Upper lobe of left lung (tissue), 4 donors: ENCODE data around the gene NHSL1.

Experiments
- EP300 ChIP-seq, 4 donors: sonication (generic); formaldehyde crosslinking; IDR thresholded peaks; one replicate each; pipeline ENCODE4 v1.5.1; 2017; ENCODE audit warnings: antibody characterized with exemption in 4 of 4, control low read depth in 2 of 4
- POLR2A ChIP-seq, 4 donors: fragments of 450-650 bp; IDR thresholded peaks; one replicate each; pipeline ENCODE4 v1.5.1; 2016 to 2017; ENCODE audit warnings: antibody characterized with exemption in 4 of 4, mild to moderate bottlenecking in 2 of 4
- TF ChIP-seq, protein P1 (sequence below), 6 experiments: fragments of 450-650 bp in 4 of 6; fragments of 200-600 bp in 2 of 6; sonication (generic) in 2 of 6; IDR thresholded peaks; one replicate each; pipeline ENCODE4 v1.5.1; 2016 to 2019; ENCODE audit warnings: antibody characterized with exemption in 6 of 6

DNA sequence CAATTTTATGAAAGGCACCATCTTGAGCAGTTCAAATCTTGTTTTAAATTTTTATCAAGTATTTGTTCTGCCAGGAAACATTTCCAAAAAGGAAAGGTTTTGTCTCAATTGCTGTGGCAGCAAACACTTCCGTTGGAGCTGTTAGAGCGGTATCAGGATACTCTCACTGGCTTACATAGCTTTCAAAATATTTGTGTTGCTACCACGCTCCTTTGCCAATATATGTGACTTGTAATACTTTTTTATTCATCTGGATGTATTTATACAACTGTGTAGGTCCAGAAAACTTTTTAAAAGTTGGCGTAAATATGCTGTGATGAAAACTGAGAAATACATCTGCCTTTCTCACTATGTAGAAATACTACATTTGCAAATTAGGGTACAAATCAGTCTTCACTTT lies 37.8 kb upstream of the NHSL1 start:
- TF ChIP-seq, protein P1, sequence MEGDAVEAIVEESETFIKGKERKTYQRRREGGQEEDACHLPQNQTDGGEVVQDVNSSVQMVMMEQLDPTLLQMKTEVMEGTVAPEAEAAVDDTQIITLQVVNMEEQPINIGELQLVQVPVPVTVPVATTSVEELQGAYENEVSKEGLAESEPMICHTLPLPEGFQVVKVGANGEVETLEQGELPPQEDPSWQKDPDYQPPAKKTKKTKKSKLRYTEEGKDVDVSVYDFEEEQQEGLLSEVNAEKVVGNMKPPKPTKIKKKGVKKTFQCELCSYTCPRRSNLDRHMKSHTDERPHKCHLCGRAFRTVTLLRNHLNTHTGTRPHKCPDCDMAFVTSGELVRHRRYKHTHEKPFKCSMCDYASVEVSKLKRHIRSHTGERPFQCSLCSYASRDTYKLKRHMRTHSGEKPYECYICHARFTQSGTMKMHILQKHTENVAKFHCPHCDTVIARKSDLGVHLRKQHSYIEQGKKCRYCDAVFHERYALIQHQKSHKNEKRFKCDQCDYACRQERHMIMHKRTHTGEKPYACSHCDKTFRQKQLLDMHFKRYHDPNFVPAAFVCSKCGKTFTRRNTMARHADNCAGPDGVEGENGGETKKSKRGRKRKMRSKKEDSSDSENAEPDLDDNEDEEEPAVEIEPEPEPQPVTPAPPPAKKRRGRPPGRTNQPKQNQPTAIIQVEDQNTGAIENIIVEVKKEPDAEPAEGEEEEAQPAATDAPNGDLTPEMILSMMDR (IDR thresholded peaks at IDR 0.05), result no peak
- no peak for TF ChIP-seq POLR2A (IDR thresholded peaks at IDR 0.05)
- TF ChIP-seq EP300 (IDR thresholded peaks at IDR 0.05), result no peak
